NT2/D1 (cell line): ENCODE results near the gene STARD3.

Experiments
- SUZ12 ChIP-seq: IDR thresholded peaks from 2 replicates; pipeline ENCODE4 v1.6.1; 2011; ENCODE audit not compliant: insufficient read length, insufficient read depth; ENCODE audit errors: extremely low read depth
- YY1 ChIP-seq: IDR thresholded peaks from 2 replicates; pipeline ENCODE4 v1.6.1; 2011; ENCODE audit not compliant: insufficient read length, insufficient read depth
- ZNF274 ChIP-seq: IDR thresholded peaks from 2 replicates; pipeline ENCODE4 v1.6.1; 2011; ENCODE audit warnings: mild to moderate bottlenecking, low read depth, low read length

DNA sequence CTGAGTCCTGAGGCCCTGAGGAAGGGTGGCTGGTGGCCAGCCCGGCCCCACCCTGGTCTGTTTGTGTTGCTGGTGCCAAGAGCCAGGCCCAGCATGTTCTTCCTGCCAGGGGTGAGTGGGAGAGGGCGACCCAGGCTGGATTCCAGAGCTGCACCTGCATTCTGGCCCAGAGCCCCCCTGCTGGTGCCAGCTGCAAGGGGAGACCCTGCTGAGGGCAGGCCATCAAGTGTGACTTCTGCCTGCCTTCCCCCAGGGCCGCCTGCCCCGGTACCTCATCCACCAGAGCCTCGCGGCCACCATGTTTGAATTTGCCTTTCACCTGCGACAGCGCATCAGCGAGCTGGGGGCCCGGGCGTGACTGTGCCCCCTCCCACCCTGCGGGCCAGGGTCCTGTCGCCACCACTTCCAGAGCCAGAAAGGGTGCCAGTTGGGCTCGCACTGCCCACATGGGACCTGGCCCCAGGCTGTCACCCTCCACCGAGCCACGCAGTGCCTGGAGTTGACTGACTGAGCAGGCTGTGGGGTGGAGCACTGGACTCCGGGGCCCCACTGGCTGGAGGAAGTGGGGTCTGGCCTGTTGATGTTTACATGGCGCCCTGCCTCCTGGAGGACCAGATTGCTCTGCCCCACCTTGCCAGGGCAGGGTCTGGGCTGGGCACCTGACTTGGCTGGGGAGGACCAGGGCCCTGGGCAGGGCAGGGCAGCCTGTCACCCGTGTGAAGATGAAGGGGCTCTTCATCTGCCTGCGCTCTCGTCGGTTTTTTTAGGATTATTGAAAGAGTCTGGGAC, 25.8 kb downstream of the STARD3 start:
- TF ChIP-seq ZNF274 (no peak), YY1 (no peak), SUZ12 (no peak)
